ENCODE data around the gene CHAMP1. TPM values are rescaled to one million over a fixed set of nuclear protein-coding genes. Genes with fewer than 3 reads are reported as not detected.

The CHAMP1 gene
- total RNA-seq, 1 donor = 9.4 TPM

DNA sequence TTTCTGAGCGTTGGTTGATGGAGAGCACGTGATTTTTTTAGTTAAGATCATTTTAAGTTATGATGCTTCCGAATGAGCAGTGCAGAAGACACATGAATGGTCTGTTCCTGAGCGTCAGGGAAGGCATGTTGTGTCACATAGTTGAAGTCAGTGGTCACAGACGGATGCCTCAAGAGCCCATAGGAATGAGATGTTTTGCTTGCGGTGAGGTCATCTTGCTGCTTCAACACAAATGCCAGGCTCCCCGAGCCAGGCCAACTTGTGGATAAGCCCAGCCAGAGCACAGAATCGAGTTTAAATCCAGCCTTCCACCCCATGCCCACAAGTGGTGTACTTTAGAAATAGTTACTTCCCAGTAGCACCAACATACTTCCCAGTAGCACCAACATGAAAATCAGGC lies 27.5 kb upstream of the CHAMP1 start:
- Histone ChIP-seq H3K27ac (ENCODE audit: low read depth, low read length) (peak overlapping the region; percentile 85), H3K4me3 (ENCODE audit: insufficient read depth, low read length) (no peak overlapping the region), H3K9me3 (ENCODE audit: low read depth, low read length) (no peaks in the 10 kb centered on the region), H3K4me1 (ENCODE audit: insufficient read depth, low read length) (peaks cover 30% of the 10 kb centered on the region), H4K20me1 (ENCODE audit: insufficient read depth, low read length) (peaks cover 7% of the 10 kb centered on the region), H3K36me3 (ENCODE audit: insufficient read depth, low read length) (peaks cover 59% of the 10 kb centered on the region), H3K4me2 (ENCODE audit: insufficient read depth, low read length) (no peak overlapping the region), H3K79me2 (ENCODE audit: insufficient read depth, low read length) (peaks cover 64% of the 10 kb centered on the region), H3K27me3 (ENCODE audit: insufficient read depth, low read length) (no peaks in the 10 kb centered on the region), H2AFZ (ENCODE audit: low read length) (no peak overlapping the region)
- TF ChIP-seq, protein P1, sequence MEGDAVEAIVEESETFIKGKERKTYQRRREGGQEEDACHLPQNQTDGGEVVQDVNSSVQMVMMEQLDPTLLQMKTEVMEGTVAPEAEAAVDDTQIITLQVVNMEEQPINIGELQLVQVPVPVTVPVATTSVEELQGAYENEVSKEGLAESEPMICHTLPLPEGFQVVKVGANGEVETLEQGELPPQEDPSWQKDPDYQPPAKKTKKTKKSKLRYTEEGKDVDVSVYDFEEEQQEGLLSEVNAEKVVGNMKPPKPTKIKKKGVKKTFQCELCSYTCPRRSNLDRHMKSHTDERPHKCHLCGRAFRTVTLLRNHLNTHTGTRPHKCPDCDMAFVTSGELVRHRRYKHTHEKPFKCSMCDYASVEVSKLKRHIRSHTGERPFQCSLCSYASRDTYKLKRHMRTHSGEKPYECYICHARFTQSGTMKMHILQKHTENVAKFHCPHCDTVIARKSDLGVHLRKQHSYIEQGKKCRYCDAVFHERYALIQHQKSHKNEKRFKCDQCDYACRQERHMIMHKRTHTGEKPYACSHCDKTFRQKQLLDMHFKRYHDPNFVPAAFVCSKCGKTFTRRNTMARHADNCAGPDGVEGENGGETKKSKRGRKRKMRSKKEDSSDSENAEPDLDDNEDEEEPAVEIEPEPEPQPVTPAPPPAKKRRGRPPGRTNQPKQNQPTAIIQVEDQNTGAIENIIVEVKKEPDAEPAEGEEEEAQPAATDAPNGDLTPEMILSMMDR (IDR thresholded peaks at IDR 0.05; ENCODE audit: extremely low read depth, low read depth, low read length) = no peak
- DNase-seq (ENCODE audit: insufficient read length, low spot score, missing footprints) = peak; percentile 96

DNA sequence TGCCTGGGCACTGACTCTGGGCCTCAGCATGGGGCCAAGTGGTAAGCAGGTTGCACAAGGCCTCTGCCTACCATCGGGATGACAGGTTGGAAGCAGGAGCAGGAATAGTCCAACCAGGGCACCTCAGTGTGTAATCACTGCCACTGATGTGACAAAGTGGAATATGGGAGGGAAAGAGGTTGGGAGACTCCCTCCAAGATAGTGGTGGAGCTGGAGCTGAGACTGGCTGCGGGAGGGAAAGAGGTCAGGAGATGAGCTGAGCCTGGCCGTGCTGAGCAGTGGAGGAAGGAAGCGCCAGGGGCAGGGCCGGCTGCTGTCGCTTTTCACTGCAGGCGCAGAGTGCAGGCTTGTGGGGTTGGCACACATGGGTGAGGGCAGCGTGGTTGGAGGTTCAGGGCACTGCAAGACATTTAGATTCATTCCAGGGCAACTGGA lies 26.1 kb upstream of the CHAMP1 start:
- Histone ChIP-seq H3K4me3 (ENCODE audit: insufficient read depth, low read length) (no peak overlapping the region), H3K9me3 (ENCODE audit: low read depth, low read length) (no peaks in the 10 kb centered on the region)
- TF ChIP-seq, protein P1 (IDR thresholded peaks at IDR 0.05; ENCODE audit: extremely low read depth, low read depth, low read length) = no peak

DNA sequence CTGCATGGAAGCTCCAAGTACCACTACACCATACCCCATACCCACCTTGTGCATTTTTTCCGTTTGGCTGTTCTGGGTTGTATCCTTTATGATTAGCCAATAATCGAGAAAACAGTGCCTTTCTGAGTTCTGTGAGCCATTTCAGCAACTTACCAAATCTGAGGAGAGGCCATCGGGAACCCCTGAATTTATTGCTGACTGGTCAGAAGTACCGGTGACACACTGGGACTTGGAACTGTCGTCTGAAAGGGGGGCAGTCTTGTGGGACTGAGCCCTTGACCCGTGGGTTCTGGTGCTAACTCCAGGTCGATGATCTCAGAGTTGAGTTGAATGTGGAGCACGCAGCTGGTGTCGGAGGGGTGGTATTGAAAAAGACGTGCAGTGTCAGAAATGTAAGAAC lies 17.9 kb upstream of the CHAMP1 start:
- Histone ChIP-seq H4K20me1 (ENCODE audit: insufficient read depth, low read length) (peaks cover 5% of the 10 kb centered on the region), H3K79me2 (ENCODE audit: insufficient read depth, low read length) (peaks cover 38% of the 10 kb centered on the region), H3K4me1 (ENCODE audit: insufficient read depth, low read length) (peaks cover 11% of the 10 kb centered on the region), H3K27me3 (ENCODE audit: insufficient read depth, low read length) (no peaks in the 10 kb centered on the region), H3K4me2 (ENCODE audit: insufficient read depth, low read length) (no peak overlapping the region), H3K9me3 (ENCODE audit: low read depth, low read length) (no peaks in the 10 kb centered on the region), H3K36me3 (ENCODE audit: insufficient read depth, low read length) (peaks cover 50% of the 10 kb centered on the region), H3K27ac (ENCODE audit: low read depth, low read length) (no peak overlapping the region), H3K4me3 (ENCODE audit: insufficient read depth, low read length) (no peak overlapping the region), H2AFZ (ENCODE audit: low read length) (no peak overlapping the region)
- TF ChIP-seq, protein P1 (IDR thresholded peaks at IDR 0.05; ENCODE audit: extremely low read depth, low read depth, low read length) = no peak
- no peak for DNase-seq (ENCODE audit: insufficient read length, low spot score, missing footprints)

More for the DNA sequence above, 26.1 kb upstream of the CHAMP1 start:
- Histone ChIP-seq H3K4me2 (ENCODE audit: insufficient read depth, low read length) (no peak overlapping the region), H3K27ac (ENCODE audit: low read depth, low read length) (peak overlapping the region; percentile 9), H4K20me1 (ENCODE audit: insufficient read depth, low read length) (peaks cover 7% of the 10 kb centered on the region), H3K4me1 (ENCODE audit: insufficient read depth, low read length) (peaks cover 24% of the 10 kb centered on the region), H3K27me3 (ENCODE audit: insufficient read depth, low read length) (no peaks in the 10 kb centered on the region), H2AFZ (ENCODE audit: low read length) (no peak overlapping the region), H3K36me3 (ENCODE audit: insufficient read depth, low read length) (peaks cover 68% of the 10 kb centered on the region), H3K79me2 (ENCODE audit: insufficient read depth, low read length) (peaks cover 57% of the 10 kb centered on the region)
- peak; percentile 38 for DNase-seq (ENCODE audit: insufficient read length, low spot score, missing footprints)

DNA sequence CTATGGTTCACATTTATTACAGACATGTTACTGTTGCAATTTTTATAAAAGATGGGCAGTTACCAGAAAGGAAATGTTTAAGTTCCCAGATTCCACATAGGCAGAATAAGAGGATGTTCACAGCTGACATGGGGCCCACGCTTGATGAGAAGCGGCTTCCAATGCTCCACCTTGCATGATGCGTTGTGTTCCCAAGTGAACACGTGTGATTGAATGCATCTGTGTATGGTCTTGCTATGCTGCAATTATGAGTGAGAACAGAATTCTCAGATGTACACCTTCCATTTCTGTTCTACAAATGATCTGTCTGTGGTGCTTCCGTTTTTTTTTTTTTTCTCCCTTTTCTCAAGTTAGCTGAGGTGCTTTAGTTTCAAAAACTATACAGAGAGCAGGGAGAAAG lies 17.4 kb upstream of the CHAMP1 start:
- Histone ChIP-seq H4K20me1 (ENCODE audit: insufficient read depth, low read length) (peaks cover 5% of the 10 kb centered on the region), H3K4me3 (ENCODE audit: insufficient read depth, low read length) (no peak overlapping the region), H3K27me3 (ENCODE audit: insufficient read depth, low read length) (no peaks in the 10 kb centered on the region), H3K4me2 (ENCODE audit: insufficient read depth, low read length) (no peak overlapping the region), H3K36me3 (ENCODE audit: insufficient read depth, low read length) (peaks cover 49% of the 10 kb centered on the region), H3K79me2 (ENCODE audit: insufficient read depth, low read length) (peaks cover 38% of the 10 kb centered on the region), H3K27ac (ENCODE audit: low read depth, low read length) (peak overlapping the region; percentile 3), H3K9me3 (ENCODE audit: low read depth, low read length) (no peaks in the 10 kb centered on the region), H2AFZ (ENCODE audit: low read length) (no peak overlapping the region), H3K4me1 (ENCODE audit: insufficient read depth, low read length) (peaks cover 11% of the 10 kb centered on the region)
- TF ChIP-seq, protein P1 (IDR thresholded peaks at IDR 0.05; ENCODE audit: extremely low read depth, low read depth, low read length) = no peak
- peak; percentile 32 for DNase-seq (ENCODE audit: insufficient read length, low spot score, missing footprints)
